HCT116 (cell line): ENCODE data around the gene SGMS2. TPM values are rescaled to one million over a fixed set of nuclear protein-coding genes. Genes with fewer than 3 reads are reported as not detected.
A peak's percentile ranks its signal among the peaks of the same experiment; 100 is the strongest.

Experiments
- ATAC-seq: fragments of 200-7000 bp; cut with Tn5 transposase; 2 replicates; pipeline ENCODE4 v1.9.1; 2020; ENCODE audit warnings: mild to moderate bottlenecking, moderate library complexity
- BruUV-seq: library from RNA; stranded (reverse); fragments of 400-500 nt; replicated peaks from 2 replicates; lab custom pipeline; 2021; lab: Mats Ljungman, UMichigan
- CTCF ChIA-PET: fragments of 300-600 bp; sonication (Branson Sonifier 250); formaldehyde crosslinking; loops from one replicate; lab custom pipeline; 2021; ENCODE audit warnings: antibody characterized with exemption; lab: Charles Lee
- POLR2A ChIA-PET: fragments of 300-600, 350-600 bp; sonication (Branson Sonifier 250); formaldehyde crosslinking; loops from one replicate; lab custom pipeline; 2021; ENCODE audit warnings: antibody characterized with exemption; lab: Charles Lee
- RAD21 ChIA-PET, 2 experiments: fragments of 300-600 bp; sonication (Branson Sonifier 250); formaldehyde crosslinking; loops; one replicate each; lab custom pipeline; 2023; ENCODE audit warnings: low total read pairs in 2 of 2; ENCODE audit not compliant: uncharacterized antibody in 2 of 2, unreplicated experiment in 2 of 2, low non-redundant PET in 1 of 2; lab: Charles Lee
- DNase-seq: peaks from one replicate; pipeline ENCODE4 v3.0.0-alpha.2; 2010; ENCODE audit warnings: low read depth, low spot score
- H2AFZ ChIP-seq: fragments of 200-600 bp; shearing (Covaris generic), sonication (generic); 2 replicates; pipeline ENCODE4 v1.6.1; 2017; ENCODE audit warnings: low read depth, mixed run types, mixed read lengths, antibody characterized with exemption, low read length; ENCODE audit not compliant: poor library complexity, severe bottlenecking
- H3K27ac ChIP-seq: 2 replicates; pipeline ENCODE4 v1.5.1; 2012; ENCODE audit warnings: low read depth, low read length
- H3K27me3 ChIP-seq: fragments of 200-600 bp; sonication (generic); 2 replicates; pipeline ENCODE4 v1.6.1; 2016; ENCODE audit warnings: mixed run types, low read length, mixed read lengths; ENCODE audit not compliant: insufficient read depth
- H3K36me3 ChIP-seq, 2 experiments: fragments of 200-500 bp in 1 of 2; fragments of 200-600 bp in 1 of 2; sonication (Bioruptor generic) in 1 of 2; sonication (generic) in 1 of 2; 2 replicates each; pipeline versions ENCODE4 v1.5.1 to v1.6.1; 2014 to 2016; ENCODE audit warnings: low read length in 2 of 2, inconsistent platforms in 1 of 2, mixed read lengths in 1 of 2, mixed run types in 1 of 2; ENCODE audit not compliant: insufficient read depth in 2 of 2, control insufficient read depth in 1 of 2
- H3K4me1 ChIP-seq, 2 experiments: fragments of 200-600 bp in 1 of 2; sonication (generic) in 1 of 2; 2 replicates each; pipeline versions ENCODE4 v1.5.1 to v1.6.1; 2012 to 2017; ENCODE audit warnings: low read length in 2 of 2, inconsistent platforms in 1 of 2, mild to moderate bottlenecking in 1 of 2, mixed read lengths in 1 of 2, mixed run types in 1 of 2, moderate library complexity in 1 of 2; ENCODE audit not compliant: insufficient read depth in 2 of 2, control insufficient read depth in 1 of 2
- H3K4me2 ChIP-seq: fragments of 200-600 bp; sonication (generic); 2 replicates; pipeline ENCODE4 v1.6.1; 2017; ENCODE audit warnings: mixed run types, low read length, mixed read lengths
- H3K4me3 ChIP-seq, 2 experiments: fragments of 200-600 bp in 1 of 2; sonication (generic) in 1 of 2; replicated peaks in 1 of 2; 2 replicates each; pipeline ENCODE4 v1.5.1; 2011 to 2016; ENCODE audit warnings: low read length in 2 of 2, control low read depth in 1 of 2, low read depth in 1 of 2, mild to moderate bottlenecking in 1 of 2, mixed read lengths in 1 of 2, mixed run types in 1 of 2
- H3K79me2 ChIP-seq: fragments of 200-600 bp; sonication (generic); 2 replicates; pipeline ENCODE4 v1.6.1; 2017; ENCODE audit warnings: mild to moderate bottlenecking, mixed run types, low read length, moderate library complexity, mixed read lengths; ENCODE audit not compliant: insufficient read depth
- H3K9ac ChIP-seq: fragments of 200-600 bp; sonication (generic); 2 replicates; pipeline ENCODE4 v1.6.1; 2016; ENCODE audit warnings: low read length, mixed read lengths
- H3K9me2 ChIP-seq: fragments of 200-600 bp; sonication (generic), shearing (Covaris generic); 2 replicates; pipeline ENCODE4 v1.6.1; 2017; ENCODE audit warnings: mixed run types, mild to moderate bottlenecking, moderate library complexity; ENCODE audit not compliant: insufficient read depth
- H3K9me3 ChIP-seq, 2 experiments: fragments of 200-500 bp in 1 of 2; fragments of 200-600 bp in 1 of 2; sonication (Bioruptor generic) in 1 of 2; sonication (generic) in 1 of 2; 2 replicates each; pipeline ENCODE4 v1.6.1; 2014 to 2017; ENCODE audit warnings: low read length in 2 of 2, mixed read lengths in 2 of 2, inconsistent platforms in 1 of 2, low read depth in 1 of 2, mild to moderate bottlenecking in 1 of 2, mixed run types in 1 of 2, moderate library complexity in 1 of 2; ENCODE audit not compliant: control insufficient read depth in 1 of 2, insufficient read depth in 1 of 2
- H4K20me1 ChIP-seq: fragments of 200-600 bp; sonication (generic), shearing (Covaris generic); 2 replicates; pipeline ENCODE4 v1.6.1; 2017; ENCODE audit warnings: mixed run types, mild to moderate bottlenecking, moderate library complexity; ENCODE audit not compliant: insufficient read depth
- CBX3 ChIP-seq: IDR thresholded peaks from 2 replicates; pipeline ENCODE4 v1.6.1; 2012; ENCODE audit warnings: low read depth
- CEBPB ChIP-seq: IDR thresholded peaks from 2 replicates; pipeline ENCODE4 v1.6.1; 2012; ENCODE audit warnings: low read depth
- EGR1 ChIP-seq: IDR thresholded peaks from 2 replicates; pipeline ENCODE4 v1.6.1; 2012; ENCODE audit warnings: low read depth
- EZH2 ChIP-seq: fragments of 200-600 bp; sonication (generic); IDR thresholded peaks from 2 replicates; pipeline ENCODE4 v1.6.1; 2017; ENCODE audit warnings: antibody characterized with exemption, mixed run types
- FOSL1 ChIP-seq: IDR thresholded peaks from 2 replicates; pipeline ENCODE4 v1.6.1; 2012; ENCODE audit warnings: low read depth
- JUND ChIP-seq: IDR thresholded peaks from 2 replicates; pipeline ENCODE4 v1.6.1; 2012
- POLR2A ChIP-seq: IDR thresholded peaks from 2 replicates; pipeline ENCODE4 v1.7.0; 2011; ENCODE audit warnings: borderline replicate concordance; ENCODE audit not compliant: insufficient read depth, insufficient read length; ENCODE audit errors: extremely low read depth
- POLR2AphosphoS5 ChIP-seq: IDR thresholded peaks from 2 replicates; pipeline ENCODE4 v1.6.1; 2011; ENCODE audit warnings: mild to moderate bottlenecking, low read depth, low read length, moderate library complexity
- RAD21 ChIP-seq: IDR thresholded peaks from 2 replicates; pipeline ENCODE4 v1.6.1; 2012; ENCODE audit warnings: low read depth, mild to moderate bottlenecking
- SRF ChIP-seq: IDR thresholded peaks from 2 replicates; pipeline ENCODE4 v1.6.1; 2012; ENCODE audit warnings: low read depth
- TCF7L2 ChIP-seq: IDR thresholded peaks from 2 replicates; pipeline ENCODE4 v1.7.0; 2011; ENCODE audit warnings: borderline replicate concordance, inconsistent platforms; ENCODE audit not compliant: insufficient read depth, insufficient read length; ENCODE audit errors: extremely low read depth
- ZFX ChIP-seq: fragments of 450-650 bp; IDR thresholded peaks from 2 replicates; pipeline ENCODE4 v1.6.1; 2017
- ZNF274 ChIP-seq: fragments of 200-500 bp; sonication (Bioruptor generic); IDR thresholded peaks from 2 replicates; pipeline ENCODE4 v1.6.1; 2014; ENCODE audit warnings: mild to moderate bottlenecking, low read depth, low read length, inconsistent platforms
- intact Hi-C: fragments of 100-400 bp; cut with micrococcal nuclease; formaldehyde crosslinking; loops from 2 replicates; pipeline ENCODE4 v1.10.0; 2022
- total RNA-seq: library from RNA; stranded (reverse); gene quantifications from one replicate; pipeline ENCODE4 v1.2.1, GENCODE V29; 2021; ENCODE audit not compliant: unreplicated experiment
- TF ChIP-seq, protein P1 (sequence below): IDR thresholded peaks from 2 replicates; pipeline ENCODE4 v1.6.1; 2012; ENCODE audit warnings: low read depth
- TF ChIP-seq, protein P2 (sequence below): IDR thresholded peaks from 2 replicates; pipeline ENCODE4 v1.6.1; 2011; ENCODE audit warnings: mild to moderate bottlenecking, low read length, moderate library complexity; ENCODE audit not compliant: insufficient replicate concordance; ENCODE audit errors: extremely low read depth

The SGMS2 gene
- total RNA-seq, 1 experiment from 2014 or later: 36.6 TPM

- H3K27ac ChIP-seq: no peak overlapping the region
- no peaks in the 10 kb centered on the region for H3K36me3 ChIP-seq
- no peaks in the 10 kb centered on the region for H3K9me3 ChIP-seq
- H2AFZ ChIP-seq: no peak overlapping the region
- no peaks in the 10 kb centered on the region for H3K9me2 ChIP-seq
- H3K27me3 ChIP-seq: no peaks in the 10 kb centered on the region
- no TSS peak for BruUV-seq
- peaks cover 53% of the 10 kb centered on the region for H3K79me2 ChIP-seq
- no peak for DNase-seq
- TF ChIP-seq FOSL1: no peak
- no peak for TF ChIP-seq CEBPB
- no peak for TF ChIP-seq CBX3
- no peak for TF ChIP-seq POLR2AphosphoS5
- no peak for TF ChIP-seq JUND
- TF ChIP-seq TCF7L2: no peak
- TF ChIP-seq, protein P1, sequence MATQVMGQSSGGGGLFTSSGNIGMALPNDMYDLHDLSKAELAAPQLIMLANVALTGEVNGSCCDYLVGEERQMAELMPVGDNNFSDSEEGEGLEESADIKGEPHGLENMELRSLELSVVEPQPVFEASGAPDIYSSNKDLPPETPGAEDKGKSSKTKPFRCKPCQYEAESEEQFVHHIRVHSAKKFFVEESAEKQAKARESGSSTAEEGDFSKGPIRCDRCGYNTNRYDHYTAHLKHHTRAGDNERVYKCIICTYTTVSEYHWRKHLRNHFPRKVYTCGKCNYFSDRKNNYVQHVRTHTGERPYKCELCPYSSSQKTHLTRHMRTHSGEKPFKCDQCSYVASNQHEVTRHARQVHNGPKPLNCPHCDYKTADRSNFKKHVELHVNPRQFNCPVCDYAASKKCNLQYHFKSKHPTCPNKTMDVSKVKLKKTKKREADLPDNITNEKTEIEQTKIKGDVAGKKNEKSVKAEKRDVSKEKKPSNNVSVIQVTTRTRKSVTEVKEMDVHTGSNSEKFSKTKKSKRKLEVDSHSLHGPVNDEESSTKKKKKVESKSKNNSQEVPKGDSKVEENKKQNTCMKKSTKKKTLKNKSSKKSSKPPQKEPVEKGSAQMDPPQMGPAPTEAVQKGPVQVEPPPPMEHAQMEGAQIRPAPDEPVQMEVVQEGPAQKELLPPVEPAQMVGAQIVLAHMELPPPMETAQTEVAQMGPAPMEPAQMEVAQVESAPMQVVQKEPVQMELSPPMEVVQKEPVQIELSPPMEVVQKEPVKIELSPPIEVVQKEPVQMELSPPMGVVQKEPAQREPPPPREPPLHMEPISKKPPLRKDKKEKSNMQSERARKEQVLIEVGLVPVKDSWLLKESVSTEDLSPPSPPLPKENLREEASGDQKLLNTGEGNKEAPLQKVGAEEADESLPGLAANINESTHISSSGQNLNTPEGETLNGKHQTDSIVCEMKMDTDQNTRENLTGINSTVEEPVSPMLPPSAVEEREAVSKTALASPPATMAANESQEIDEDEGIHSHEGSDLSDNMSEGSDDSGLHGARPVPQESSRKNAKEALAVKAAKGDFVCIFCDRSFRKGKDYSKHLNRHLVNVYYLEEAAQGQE: no peak
- TF ChIP-seq EZH2: no peak
- TF ChIP-seq ZNF274: no peak
- TF ChIP-seq POLR2A: no peak
- TF ChIP-seq RAD21: no peak
- TF ChIP-seq, protein P2, sequence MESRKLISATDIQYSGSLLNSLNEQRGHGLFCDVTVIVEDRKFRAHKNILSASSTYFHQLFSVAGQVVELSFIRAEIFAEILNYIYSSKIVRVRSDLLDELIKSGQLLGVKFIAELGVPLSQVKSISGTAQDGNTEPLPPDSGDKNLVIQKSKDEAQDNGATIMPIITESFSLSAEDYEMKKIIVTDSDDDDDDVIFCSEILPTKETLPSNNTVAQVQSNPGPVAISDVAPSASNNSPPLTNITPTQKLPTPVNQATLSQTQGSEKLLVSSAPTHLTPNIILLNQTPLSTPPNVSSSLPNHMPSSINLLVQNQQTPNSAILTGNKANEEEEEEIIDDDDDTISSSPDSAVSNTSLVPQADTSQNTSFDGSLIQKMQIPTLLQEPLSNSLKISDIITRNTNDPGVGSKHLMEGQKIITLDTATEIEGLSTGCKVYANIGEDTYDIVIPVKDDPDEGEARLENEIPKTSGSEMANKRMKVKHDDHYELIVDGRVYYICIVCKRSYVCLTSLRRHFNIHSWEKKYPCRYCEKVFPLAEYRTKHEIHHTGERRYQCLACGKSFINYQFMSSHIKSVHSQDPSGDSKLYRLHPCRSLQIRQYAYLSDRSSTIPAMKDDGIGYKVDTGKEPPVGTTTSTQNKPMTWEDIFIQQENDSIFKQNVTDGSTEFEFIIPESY: no peak
- no peak for TF ChIP-seq EGR1
- no peak for TF ChIP-seq SRF
- no peak for TF ChIP-seq ZFX
- TF ChIP-seq, all 23 proteins: peak for 0
- peaks cover 17 to 39% of the 10 kb centered on the region in 2 experiments for H3K4me1 ChIP-seq
- RAD21 ChIA-PET: no interaction called here
- peak overlapping the region; percentile 78; the same call in 1 of the 2 replicates for H3K9ac ChIP-seq
- H3K4me2 ChIP-seq: peak overlapping the region; percentile 91
- H4K20me1 ChIP-seq: no peaks in the 10 kb centered on the region
- H3K4me3 ChIP-seq: peak overlapping the region in 1 of 2 experiments; percentile 70; a peak in 2 of 4 replicates
- ATAC-seq: no peak
- intact Hi-C loops: no loop called here
- POLR2A ChIA-PET: no interaction called here
- CTCF ChIA-PET: no interaction called here
Observed at GRCh38 chr4:107826421-107826980, 1.8 kb downstream of the SGMS2 start.
